ENCODE data around the gene PRKCB. TPM values are rescaled to one million over a fixed set of nuclear protein-coding genes. Genes with fewer than 3 reads are reported as not detected.
A peak's percentile ranks its signal among the peaks of the same experiment; 100 is the strongest.

PRKCB gene
- total RNA-seq, 1 experiment from 2014 or later = not detected

DNA sequence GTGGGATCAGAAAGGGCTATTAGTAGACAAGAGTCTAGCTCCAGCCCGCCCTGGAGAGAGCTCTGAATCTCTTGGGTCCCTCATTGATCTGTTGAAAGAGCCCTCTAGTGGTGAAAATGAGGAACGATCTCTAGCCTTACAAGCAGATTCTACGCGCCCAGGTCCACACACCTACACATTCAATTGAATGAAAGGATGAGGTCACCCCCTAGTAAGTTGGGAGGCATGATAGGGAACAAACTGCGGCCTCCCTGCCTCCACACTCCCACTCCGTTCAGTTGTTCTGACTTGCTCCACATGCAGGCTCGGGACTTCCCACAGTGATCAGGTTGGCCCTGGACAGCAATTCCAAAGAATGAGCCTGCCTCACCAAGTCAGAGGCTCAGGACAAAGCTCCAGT is 417.4 kb downstream of the PRKCB start:
- no peak overlapping the region for H3K9ac ChIP-seq (ENCODE audit: low read length)
- H3K79me2 ChIP-seq (ENCODE audit: low read length) = no peaks in the 10 kb centered on the region
- ATAC-seq = peak; percentile 48
- no peaks in the 10 kb centered on the region for H3K36me3 ChIP-seq (ENCODE audit: low read depth, low read length)
- H3K9me3 ChIP-seq (ENCODE audit: low read length) = no peaks in the 10 kb centered on the region
- DNase-seq = peak; percentile 51
- CTCF ChIA-PET = interaction anchor here (0.8 to 1.0 kb wide), 2 partner anchors 22 to 183 kb away, joined by 3 to 5 read pairs; no protein-coding TSS in a partner anchor
- POLR2A ChIA-PET (ENCODE audit: unreplicated experiment) = no interaction called here
- no peak overlapping the region for H3K4me3 ChIP-seq (ENCODE audit: low read length)
- H3K4me2 ChIP-seq (ENCODE audit: low read length) = no peak overlapping the region
- TF ChIP-seq EZH2phosphoT487 (IDR thresholded peaks at IDR 0.05; ENCODE audit: borderline replicate concordance, low read length) = no peak
- TF ChIP-seq, protein P1, sequence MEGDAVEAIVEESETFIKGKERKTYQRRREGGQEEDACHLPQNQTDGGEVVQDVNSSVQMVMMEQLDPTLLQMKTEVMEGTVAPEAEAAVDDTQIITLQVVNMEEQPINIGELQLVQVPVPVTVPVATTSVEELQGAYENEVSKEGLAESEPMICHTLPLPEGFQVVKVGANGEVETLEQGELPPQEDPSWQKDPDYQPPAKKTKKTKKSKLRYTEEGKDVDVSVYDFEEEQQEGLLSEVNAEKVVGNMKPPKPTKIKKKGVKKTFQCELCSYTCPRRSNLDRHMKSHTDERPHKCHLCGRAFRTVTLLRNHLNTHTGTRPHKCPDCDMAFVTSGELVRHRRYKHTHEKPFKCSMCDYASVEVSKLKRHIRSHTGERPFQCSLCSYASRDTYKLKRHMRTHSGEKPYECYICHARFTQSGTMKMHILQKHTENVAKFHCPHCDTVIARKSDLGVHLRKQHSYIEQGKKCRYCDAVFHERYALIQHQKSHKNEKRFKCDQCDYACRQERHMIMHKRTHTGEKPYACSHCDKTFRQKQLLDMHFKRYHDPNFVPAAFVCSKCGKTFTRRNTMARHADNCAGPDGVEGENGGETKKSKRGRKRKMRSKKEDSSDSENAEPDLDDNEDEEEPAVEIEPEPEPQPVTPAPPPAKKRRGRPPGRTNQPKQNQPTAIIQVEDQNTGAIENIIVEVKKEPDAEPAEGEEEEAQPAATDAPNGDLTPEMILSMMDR (conservative IDR thresholded peaks at IDR 0.05; ENCODE audit: low read depth, low read length) = peak; percentile 60
- no peaks in the 10 kb centered on the region for H3F3A ChIP-seq (ENCODE audit: low read length, unreplicated experiment)
- peaks cover 16% of the 10 kb centered on the region for H3K27me3 ChIP-seq (ENCODE audit: low read length)
- no peaks in the 10 kb centered on the region for H3K9me2 ChIP-seq (replicated peaks; ENCODE audit: low read length)
- H2AFZ ChIP-seq (ENCODE audit: low read length) = no peak overlapping the region
- no TSS peak for BruUV-seq (replicated peaks)
- intact Hi-C loops (cut with micrococcal nuclease) = loop anchor here (2.0 kb wide), 1 partner anchor 210 kb away; no protein-coding TSS in a partner anchor
- H3K27ac ChIP-seq (ENCODE audit: low read length) = no peak overlapping the region
- no peaks in the 10 kb centered on the region for H3K4me1 ChIP-seq (ENCODE audit: insufficient read depth, low read length)
- no peaks in the 10 kb centered on the region for H4K20me1 ChIP-seq (ENCODE audit: low read length)

GRCh38 chr16:24255456-24256371 is 419.9 kb downstream of the PRKCB start, which contains the start of gene CACNG3:
CACNG3 (plus strand) TSS chr16:24256335; CDS start chr16:24256755, 420 bp downstream.
- Histone ChIP-seq H3K4me1 (ENCODE audit: insufficient read depth, low read length) (no peaks in the 10 kb centered on the region), H3K4me2 (ENCODE audit: low read length) (no peak within 1 kb of the TSS), H3K36me3 (ENCODE audit: low read depth, low read length) (no peaks in the 10 kb centered on the region), H3K9me2 (replicated peaks; ENCODE audit: low read length) (no peaks in the 10 kb centered on the region), H4K20me1 (ENCODE audit: low read length) (no peaks in the 10 kb centered on the region), H2AFZ (ENCODE audit: low read length) (no peak within 1 kb of the TSS), H3K27ac (ENCODE audit: low read length) (no peak within 1 kb of the TSS), H3F3A (ENCODE audit: low read length, unreplicated experiment) (no peaks in the 10 kb centered on the region), H3K4me3 (ENCODE audit: low read length) (no peak within 1 kb of the TSS), H3K79me2 (ENCODE audit: low read length) (no peaks in the 10 kb centered on the region), H3K9me3 (ENCODE audit: low read length) (no peaks in the 10 kb centered on the region), H3K27me3 (ENCODE audit: low read length) (peaks cover 16% of the 10 kb centered on the region), H3K9ac (ENCODE audit: low read length) (no peak within 1 kb of the TSS)
- ATAC-seq (no peak), DNase-seq (no peak)
- intact Hi-C loops (cut with micrococcal nuclease) = no loop called here
- POLR2A ChIA-PET (ENCODE audit: unreplicated experiment) = no interaction called here
- TF ChIP-seq, protein P1 (conservative IDR thresholded peaks at IDR 0.05; ENCODE audit: low read depth, low read length) = no peak
- no peak for TF ChIP-seq EZH2phosphoT487 (IDR thresholded peaks at IDR 0.05; ENCODE audit: borderline replicate concordance, low read length)
- no peak for TF ChIP-seq EZH2 (IDR thresholded peaks at IDR 0.05; ENCODE audit: low read length, unreplicated experiment)
- CTCF ChIA-PET = no interaction called here
- BruUV-seq (replicated peaks) = no TSS peak

DNA sequence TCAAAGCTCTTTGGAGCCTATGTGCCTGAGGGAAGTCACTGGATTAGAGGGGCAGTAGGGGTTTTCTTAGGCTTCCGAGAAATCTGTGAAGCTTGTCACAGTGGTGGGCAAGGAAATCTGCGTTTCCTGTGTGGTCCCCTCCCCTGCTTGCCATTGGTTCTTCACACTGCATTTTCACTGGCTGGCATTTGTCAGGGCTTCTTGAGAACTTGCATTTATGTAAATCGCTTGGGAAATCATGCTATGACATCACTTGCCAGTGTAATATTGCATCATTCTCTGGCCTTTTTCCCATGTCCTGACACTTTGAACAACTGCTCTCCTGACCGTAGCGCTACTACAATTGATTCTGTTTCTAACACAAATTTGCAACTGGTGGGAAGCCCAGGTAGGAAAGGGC is 422.2 kb downstream of the PRKCB start:
- peaks cover 19% of the 10 kb centered on the region for H3K27me3 ChIP-seq (ENCODE audit: low read length)
- no peak overlapping the region for H2AFZ ChIP-seq (ENCODE audit: low read length)
- no peak overlapping the region for H3K9ac ChIP-seq (ENCODE audit: low read length)
- H3K9me3 ChIP-seq (ENCODE audit: low read length) = no peaks in the 10 kb centered on the region
- H3K4me1 ChIP-seq (ENCODE audit: insufficient read depth, low read length) = no peaks in the 10 kb centered on the region
- no peaks in the 10 kb centered on the region for H4K20me1 ChIP-seq (ENCODE audit: low read length)
- no peaks in the 10 kb centered on the region for H3F3A ChIP-seq (ENCODE audit: low read length, unreplicated experiment)
- no peak overlapping the region for H3K4me2 ChIP-seq (ENCODE audit: low read length)
- no peaks in the 10 kb centered on the region for H3K36me3 ChIP-seq (ENCODE audit: low read depth, low read length)
- ATAC-seq (no peak), DNase-seq (no peak)
- H3K4me3 ChIP-seq (ENCODE audit: low read length) = no peak overlapping the region
- TF ChIP-seq, protein P1 (conservative IDR thresholded peaks at IDR 0.05; ENCODE audit: low read depth, low read length) = no peak
- TF ChIP-seq EZH2phosphoT487 (IDR thresholded peaks at IDR 0.05; ENCODE audit: borderline replicate concordance, low read length) = no peak
- no peak for TF ChIP-seq EZH2 (IDR thresholded peaks at IDR 0.05; ENCODE audit: low read length, unreplicated experiment)
- no peaks in the 10 kb centered on the region for H3K9me2 ChIP-seq (replicated peaks; ENCODE audit: low read length)
- ChIA-PET CTCF (no interaction called here), POLR2A (ENCODE audit: unreplicated experiment) (no interaction called here)
- BruUV-seq (replicated peaks) = no TSS peak
- intact Hi-C loops (cut with micrococcal nuclease) = no loop called here
- no peaks in the 10 kb centered on the region for H3K79me2 ChIP-seq (ENCODE audit: low read length)
- no peak overlapping the region for H3K27ac ChIP-seq (ENCODE audit: low read length)

Data from PC-3 (cell line).